GM18870 (cell line): ENCODE data around the gene SLF1.
A peak's percentile ranks its signal among the peaks of the same experiment; 100 is the strongest.

Source experiments
- ATAC-seq: cut with Tn5 transposase; IDR thresholded peaks from one replicate; pipeline ENCODE4 v1.9.1; 2021; ENCODE audit warnings: moderate library complexity; ENCODE audit not compliant: unreplicated experiment

Gene SLF1

GRCh38 chr5:94707359-94707758, 88.9 kb downstream of the SLF1 start:
- ATAC-seq = peak; percentile 41

GRCh38 chr5:94709277-94709676, 90.8 kb downstream of the SLF1 start:
- ATAC-seq = no peak

GRCh38 chr5:94711785-94712184, 93.3 kb downstream of the SLF1 start:
- no peak for ATAC-seq

GRCh38 chr5:94715768-94716167, 97.3 kb downstream of the SLF1 start:
- ATAC-seq = no peak

- ATAC-seq = no peak
Observed at GRCh38 chr5:94725142-94725541, 106.7 kb downstream of the SLF1 start.

- ATAC-seq = no peak
Observed at GRCh38 chr5:94731471-94731870, 113.0 kb downstream of the SLF1 start.

GRCh38 chr5:94736498-94736897, 118.0 kb downstream of the SLF1 start:
- ATAC-seq = no peak

- no peak for ATAC-seq
Observed at GRCh38 chr5:94740286-94740685, 121.8 kb downstream of the SLF1 start.

- ATAC-seq = no peak
Observed at GRCh38 chr5:94742852-94743251, 124.4 kb downstream of the SLF1 start.

- ATAC-seq = no peak
Observed at GRCh38 chr5:94744906-94745305, 126.4 kb downstream of the SLF1 start.

GRCh38 chr5:94745786-94746730, 127.6 kb downstream of the SLF1 start:
- peak; percentile 78 for ATAC-seq

- ATAC-seq = peak; percentile 30
Observed at GRCh38 chr5:94746731-94747124, 128.3 kb downstream of the SLF1 start.
